Measurements from ENCODE around the gene RAPGEF4. TPM values are rescaled to one million over a fixed set of nuclear protein-coding genes. Genes with fewer than 3 reads are reported as not detected.
A peak's percentile ranks its signal among the peaks of the same experiment; 100 is the strongest.

Gene RAPGEF4
- total and polyA plus RNA-seq, 9 of the 15 experiments (the other 6 are each of a cell fraction or from before 2014, with no cell fraction given) = 0.04 to 0.33 (median 0.13) TPM; not detected in 6

- TF ChIP-seq TFE3 (CRISPR knock-in tag; IDR thresholded peaks at IDR 0.05) (no peak), MAFG (tag; conservative IDR thresholded peaks at IDR 0.05) (peak; percentile 100), PHF21A (IDR thresholded peaks at IDR 0.05; ENCODE audit: borderline replicate concordance, low read depth) (no peak), ELK3 (CRISPR knock-in tag; IDR thresholded peaks at IDR 0.05) (no peak), TFAP4 (CRISPR knock-in tag; IDR thresholded peaks at IDR 0.05; ENCODE audit: borderline replicate concordance) (no peak), ETV1 (tag; conservative IDR thresholded peaks at IDR 0.05; ENCODE audit: low read depth) (0 out of 2 replicates have a peak, but pooled peaks have one; percentile 29), HOMEZ (CRISPR knock-in tag; IDR thresholded peaks at IDR 0.05) (no peak), NFRKB (IDR thresholded peaks at IDR 0.05; ENCODE audit: low read depth) (peak; percentile 30), L3MBTL2 (IDR thresholded peaks at IDR 0.05) (peak; percentile 55; the same call in 1 of the 2 replicates), ZNF398 (CRISPR knock-in tag; IDR thresholded peaks at IDR 0.05) (no peak), ZNF165 (CRISPR knock-in tag; IDR thresholded peaks at IDR 0.05; ENCODE audit: borderline replicate concordance) (no peak), ZNF507 (tag; conservative IDR thresholded peaks at IDR 0.05) (no peak), KDM5B (IDR thresholded peaks at IDR 0.05; ENCODE audit: insufficient replicate concordance, low read depth, low read length) (no peak), ZNF197 (CRISPR knock-in tag; IDR thresholded peaks at IDR 0.05; ENCODE audit: low read depth) (no peak), ZNF24 (IDR thresholded peaks at IDR 0.05) (no peak), GABPB1 (CRISPR knock-in tag; IDR thresholded peaks at IDR 0.05) (no peak), SRSF1 (IDR thresholded peaks at IDR 0.05; ENCODE audit: low read depth, low read length) (no peak), KLF16 (IDR thresholded peaks at IDR 0.05) (peak; percentile 55; the same call in 1 of the 2 replicates), BRD4 (IDR thresholded peaks at IDR 0.05) (peak; percentile 33), ZNF23 (CRISPR knock-in tag; IDR thresholded peaks at IDR 0.05) (no peak), ARNT (IDR thresholded peaks at IDR 0.05) (peak in 1 of 2 experiments; percentile 67; a peak in 1 of 4 replicates), ZNF561 (CRISPR knock-in tag; conservative IDR thresholded peaks at IDR 0.05) (no peak), CSDE1 (IDR thresholded peaks at IDR 0.05) (no peak)
Observed at GRCh38 chr2:173090973-173091660, 355.5 kb downstream of the RAPGEF4 start (continued).

Measured in K562 (cell line).